GM12878 (cell line): ENCODE data around the gene OLFML3. TPM values are rescaled to one million over a fixed set of nuclear protein-coding genes. Genes with fewer than 3 reads are reported as not detected.

Experiments used
- ATAC-seq: fragments of 200-7000 bp; cut with Tn5 transposase; 3 replicates; pipeline ENCODE4 v1.9.1; 2020; ENCODE audit warnings: mild to moderate bottlenecking, moderate library complexity
- BruUV-seq: library from RNA; stranded (reverse); fragments of 400-500 nt; replicated peaks from 2 replicates; lab custom pipeline; 2021; lab: Mats Ljungman, UMichigan
- CTCF ChIA-PET: fragments of 300-600 bp; sonication (Branson Sonifier 250); formaldehyde crosslinking; extraction: SDS; loops from one replicate; lab custom pipeline; 2021; ENCODE audit warnings: inconsistent platforms; lab: Yijun Ruan, JAX
- POLR2A ChIA-PET: fragments of 350-600 bp; formaldehyde crosslinking; extraction: SDS; loops from one replicate; lab custom pipeline; 2021; ENCODE audit warnings: inconsistent platforms; lab: Charles Lee
- RAD21 ChIA-PET: fragments of 300-600 bp; sonication (Branson Sonifier 250); formaldehyde crosslinking; loops from one replicate; lab custom pipeline; 2023; ENCODE audit warnings: antibody characterized with exemption; ENCODE audit not compliant: unreplicated experiment; lab: Charles Lee
- SMC1A ChIA-PET: fragments of 300-600 bp; sonication (Branson Sonifier 250); formaldehyde crosslinking; loops from one replicate; lab custom pipeline; 2023; ENCODE audit not compliant: unreplicated experiment, uncharacterized antibody; lab: Charles Lee
- DNase-seq: peaks from one replicate; pipeline ENCODE4 v3.0.0-alpha.2; 2011; ENCODE audit warnings: low read depth, low spot score
- FAIRE-seq: peaks from 3 replicates; lab custom pipeline; 2011; peaks lifted over from hg19 to GRCh38; lab: Jason Lieb, UNC
- H2AFZ ChIP-seq: 2 replicates; pipeline ENCODE4 v1.6.0; 2011; ENCODE audit warnings: low read depth, low read length, control low read depth; ENCODE audit not compliant: control insufficient read depth
- H3K27ac ChIP-seq: 2 replicates; pipeline ENCODE4 v1.5.1; 2011; ENCODE audit warnings: control low read depth; ENCODE audit not compliant: control insufficient read depth, insufficient read depth
- H3K27me3 ChIP-seq, 2 experiments: replicated peaks in 1 of 2; 2 replicates each; pipeline versions ENCODE4 v1.6.0 to v1.6.1; 2011; ENCODE audit warnings: low read length in 1 of 2; ENCODE audit not compliant: control insufficient read depth in 2 of 2, insufficient read depth in 2 of 2
- H3K36me3 ChIP-seq, 2 experiments: 2 replicates each; pipeline ENCODE4 v1.5.1; 2011; ENCODE audit warnings: low read length in 1 of 2; ENCODE audit not compliant: control insufficient read depth in 2 of 2, insufficient read depth in 2 of 2
- H3K4me1 ChIP-seq: 2 replicates; pipeline ENCODE4 v1.6.1; 2011; ENCODE audit warnings: mild to moderate bottlenecking, low read length, moderate library complexity, mixed read lengths; ENCODE audit not compliant: control insufficient read depth, insufficient read depth
- H3K4me2 ChIP-seq: 2 replicates; pipeline ENCODE4 v1.6.0; 2011; ENCODE audit warnings: control low read depth; ENCODE audit not compliant: control insufficient read depth, insufficient read depth
- H3K4me3 ChIP-seq: fragments of 200-600 bp; sonication (generic); 2 replicates; pipeline ENCODE4 v1.5.1; 2016
- H3K79me2 ChIP-seq: 2 replicates; pipeline ENCODE4 v1.6.0; 2011; ENCODE audit warnings: low read length; ENCODE audit not compliant: control insufficient read depth, insufficient read depth
- H3K9ac ChIP-seq: 2 replicates; pipeline ENCODE4 v1.8.0; 2011; ENCODE audit warnings: low read length, control low read depth, mixed read lengths; ENCODE audit not compliant: control insufficient read depth, insufficient read depth
- H3K9me3 ChIP-seq: replicated peaks from 3 replicates; pipeline ENCODE4 v1.5.1; 2011; ENCODE audit warnings: mild to moderate bottlenecking, low read length; ENCODE audit not compliant: control insufficient read depth, insufficient read depth
- H4K20me1 ChIP-seq: 2 replicates; pipeline ENCODE4 v1.6.0; 2011; ENCODE audit not compliant: control insufficient read depth, insufficient read depth
- CEBPB ChIP-seq, 2 experiments: fragments of 150-350 bp in 1 of 2; IDR thresholded peaks; 2 replicates each; pipeline ENCODE4 v1.6.1; 2012 to 2014; ENCODE audit warnings: low read depth in 2 of 2, low read length in 2 of 2, borderline replicate concordance in 1 of 2, inconsistent platforms in 1 of 2
- ETV6 ChIP-seq, 2 experiments: fragments of 450-650 bp in 1 of 2; IDR thresholded peaks in 1 of 2; conservative IDR thresholded peaks in 1 of 2; 2 replicates each; pipeline ENCODE4 v1.6.1; 2014; ENCODE audit warnings: antibody characterized with exemption in 1 of 2, borderline replicate concordance in 1 of 2, low read depth in 1 of 2, mild to moderate bottlenecking in 1 of 2, moderate library complexity in 1 of 2
- PML ChIP-seq: IDR thresholded peaks from 2 replicates; pipeline ENCODE4 v1.6.1; 2012; ENCODE audit warnings: low read length, inconsistent platforms
- RCOR1 ChIP-seq: conservative IDR thresholded peaks from 2 replicates; pipeline ENCODE4 v1.6.1; 2012; ENCODE audit warnings: low read depth, low read length, improper control_type of control experiment
- RFX5 ChIP-seq: IDR thresholded peaks from 2 replicates; pipeline ENCODE4 v1.6.1; 2011; ENCODE audit warnings: low read depth, low read length, improper control_type of control experiment
- SREBF1 ChIP-seq: IDR thresholded peaks from 2 replicates; pipeline ENCODE4 v1.6.1; 2012; ENCODE audit warnings: mild to moderate bottlenecking, low read length
- WRNIP1 ChIP-seq: IDR thresholded peaks from 2 replicates; pipeline ENCODE4 v1.6.1; 2011; ENCODE audit warnings: low read depth, low read length, improper control_type of control experiment, borderline replicate concordance
- in situ Hi-C: fragments of 300-500 bp; cut with MboI; formaldehyde crosslinking; loops from 9 replicates; pipeline ENCODE4 v1.14.3; 2018; ENCODE audit warnings: mixed read lengths
- intact Hi-C: fragments of 100-400 bp; cut with micrococcal nuclease; formaldehyde crosslinking; loops from one replicate; pipeline ENCODE4 v1.14.2; 2022; ENCODE audit not compliant: unreplicated experiment
- polyA plus RNA-seq, 11 experiments: library from polyadenylated mRNA; depleted of rRNA in 4 of 11; unstranded in 6 of 11; stranded (reverse) in 5 of 11; fragments of >200 nt; fragmentation: Nextera tagmentation in 4 of 11; fragmentation: Illumina TruSeq in 1 of 11; extraction: Ambion mirVana in 4 of 11; extraction: Trizol in 1 of 11; gene quantifications; 1 replicate in 1 of 11; 2 replicates in 10 of 11; pipeline versions ENCODE4 v1.2.1 to v1.2.3, GENCODE V29; 2011 to 2016; ENCODE audit warnings: inconsistent platforms in 2 of 11, missing spikeins in 2 of 11, low read depth in 1 of 11
- total RNA-seq, 4 experiments: library from RNA; depleted of rRNA in 3 of 4; stranded (reverse); fragments of >200 nt in 3 of 4; fragmentation: Illumina TruSeq in 1 of 4; extraction: Trizol in 1 of 4; gene quantifications; 2 replicates each; pipeline versions ENCODE4 v1.2.1 to v1.2.3, GENCODE V29; 2013 to 2021
- TF ChIP-seq, protein P1 (sequence below): fragments of 450-650 bp; conservative IDR thresholded peaks from 2 replicates; pipeline ENCODE4 v1.6.1; 2017; ENCODE audit warnings: mild to moderate bottlenecking, moderate library complexity

Gene OLFML3
- total and polyA plus RNA-seq, 10 of the 15 experiments (the other 5 are each of a cell fraction or from before 2014, with no cell fraction given): 0.03 TPM; not detected in 9

DNA sequence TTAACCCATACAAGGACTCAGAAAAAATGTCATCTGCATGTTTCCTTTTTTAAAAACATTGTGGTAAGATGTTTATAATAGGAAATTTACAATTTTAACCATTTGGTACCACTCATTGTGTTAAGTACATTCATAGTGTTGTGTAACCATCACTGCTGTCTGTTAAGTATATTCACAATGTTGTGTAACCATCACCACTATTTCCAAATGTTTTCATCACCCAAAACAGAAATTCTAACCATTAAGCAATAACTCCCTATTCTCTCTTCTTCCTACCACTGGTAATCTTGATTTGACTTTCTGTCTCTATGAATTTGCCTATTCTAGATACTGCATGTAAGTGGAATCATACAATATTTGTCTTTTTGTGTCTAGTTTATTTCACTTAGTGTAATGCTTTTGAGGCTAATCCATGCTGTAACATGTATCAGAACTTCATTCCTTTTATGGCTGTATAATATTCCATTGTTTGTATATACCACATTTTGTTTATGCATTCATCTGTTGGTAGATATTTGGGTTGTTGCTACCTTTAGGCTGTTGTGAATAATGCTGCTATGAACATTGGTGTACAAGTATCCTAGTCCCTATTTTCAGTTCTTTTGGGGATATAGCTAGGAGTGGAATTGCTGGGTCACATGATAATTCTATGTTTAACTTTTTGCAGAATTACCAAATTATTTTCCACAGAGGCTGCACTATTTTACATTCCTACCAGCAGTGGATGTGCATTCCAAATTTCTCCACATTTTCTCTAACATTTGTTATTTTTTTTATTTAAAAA, 36.1 kb upstream of the OLFML3 start:
- FAIRE-seq (no peak), DNase-seq (no peak), ATAC-seq (no peak)
- Histone ChIP-seq H4K20me1 (no peaks in the 10 kb centered on the region), H3K4me3 (no peak overlapping the region), H3K9ac (no peak overlapping the region), H2AFZ (no peak overlapping the region), H3K9me3 (peaks cover 7% of the 10 kb centered on the region), H3K4me1 (peaks cover 41% of the 10 kb centered on the region), H3K79me2 (peaks cover 59% of the 10 kb centered on the region), H3K4me2 (no peak overlapping the region), H3K27ac (no peak overlapping the region), H3K36me3 (peaks cover 6 to 8% of the 10 kb centered on the region in 2 experiments; a peak in 3 of 4 replicates), H3K27me3 (no peaks in the 10 kb centered on the region)
- POLR2A ChIA-PET: interaction anchor here (1.2 to 1.3 kb wide), 2 partner anchors 8 to 154 kb away, joined by 3 read pairs; no protein-coding TSS in a partner anchor
- TF ChIP-seq CEBPB (IDR thresholded peaks at IDR 0.05; ENCODE audit: borderline replicate concordance in 1 of 2, low read depth in 2 of 2, low read length in 2 of 2): no peak
- TF ChIP-seq RFX5: no peak
- TF ChIP-seq PML: no peak
- TF ChIP-seq ETV6 (conservative IDR thresholded peaks at IDR 0.05 in 1 of 2, IDR thresholded peaks at IDR 0.05 in 1 of 2; ENCODE audit: borderline replicate concordance in 1 of 2, low read depth in 1 of 2): no peak; a peak in 1 of 4 replicates
- no peak for TF ChIP-seq WRNIP1
- TF ChIP-seq, protein P1, sequence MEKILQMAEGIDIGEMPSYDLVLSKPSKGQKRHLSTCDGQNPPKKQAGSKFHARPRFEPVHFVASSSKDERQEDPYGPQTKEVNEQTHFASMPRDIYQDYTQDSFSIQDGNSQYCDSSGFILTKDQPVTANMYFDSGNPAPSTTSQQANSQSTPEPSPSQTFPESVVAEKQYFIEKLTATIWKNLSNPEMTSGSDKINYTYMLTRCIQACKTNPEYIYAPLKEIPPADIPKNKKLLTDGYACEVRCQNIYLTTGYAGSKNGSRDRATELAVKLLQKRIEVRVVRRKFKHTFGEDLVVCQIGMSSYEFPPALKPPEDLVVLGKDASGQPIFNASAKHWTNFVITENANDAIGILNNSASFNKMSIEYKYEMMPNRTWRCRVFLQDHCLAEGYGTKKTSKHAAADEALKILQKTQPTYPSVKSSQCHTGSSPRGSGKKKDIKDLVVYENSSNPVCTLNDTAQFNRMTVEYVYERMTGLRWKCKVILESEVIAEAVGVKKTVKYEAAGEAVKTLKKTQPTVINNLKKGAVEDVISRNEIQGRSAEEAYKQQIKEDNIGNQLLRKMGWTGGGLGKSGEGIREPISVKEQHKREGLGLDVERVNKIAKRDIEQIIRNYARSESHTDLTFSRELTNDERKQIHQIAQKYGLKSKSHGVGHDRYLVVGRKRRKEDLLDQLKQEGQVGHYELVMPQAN: no peak
- no peak for TF ChIP-seq SREBF1
- no peak for TF ChIP-seq RCOR1
- in situ Hi-C loops: no loop called here
- no TSS peak for BruUV-seq
- CTCF ChIA-PET: interaction anchor here (5.3 kb wide), 1 partner anchor 13 kb away, joined by 36 read pairs; the partner anchor contains the start of gene HIPK1
- RAD21 ChIA-PET: interaction anchor here (4.8 kb wide), 1 partner anchor 13 kb away, joined by 33 read pairs; the partner anchor contains the start of gene HIPK1
- intact Hi-C loops: loop anchor here (5.0 kb wide), 1 partner anchor 86 kb away; no protein-coding TSS in a partner anchor
- SMC1A ChIA-PET: interaction anchor here (0.6 to 1.3 kb wide), 2 partner anchors 8 to 12 kb away, joined by 3 to 6 read pairs; no protein-coding TSS in a partner anchor
